HG03521 (cell line): Measurements from ENCODE around the gene ZNF93.
"Not testable (repeated sequence)": the region's sequence is repeated elsewhere in the genome, so short reads cannot be mapped to it uniquely, and the experiment has no call there.

Experiments used
- ATAC-seq: cut with Tn5 transposase; IDR thresholded peaks from one replicate; pipeline ENCODE4 v1.9.1; 2021; ENCODE audit warnings: mild to moderate bottlenecking, moderate library complexity; ENCODE audit not compliant: unreplicated experiment

The ZNF93 gene

DNA sequence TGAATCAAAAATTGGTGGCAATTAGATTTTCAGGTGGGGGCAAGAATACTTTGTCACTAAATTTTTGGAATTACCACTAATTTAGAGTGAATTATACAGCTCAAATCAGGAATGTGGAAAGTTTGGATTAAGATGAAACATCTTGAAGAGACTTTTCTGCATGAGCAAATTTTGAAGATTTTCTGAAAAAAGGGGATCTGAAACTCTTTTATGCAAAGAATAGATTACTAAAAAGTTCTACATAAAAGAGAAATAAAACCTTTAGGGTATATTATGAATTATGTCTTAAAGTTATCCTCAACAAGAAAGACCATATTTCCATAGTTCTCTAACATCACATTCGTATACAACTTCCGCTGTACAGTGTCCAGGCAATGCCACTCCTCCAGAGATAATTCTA lies 36.7 kb downstream of the ZNF93 start:
- no peak for ATAC-seq

DNA sequence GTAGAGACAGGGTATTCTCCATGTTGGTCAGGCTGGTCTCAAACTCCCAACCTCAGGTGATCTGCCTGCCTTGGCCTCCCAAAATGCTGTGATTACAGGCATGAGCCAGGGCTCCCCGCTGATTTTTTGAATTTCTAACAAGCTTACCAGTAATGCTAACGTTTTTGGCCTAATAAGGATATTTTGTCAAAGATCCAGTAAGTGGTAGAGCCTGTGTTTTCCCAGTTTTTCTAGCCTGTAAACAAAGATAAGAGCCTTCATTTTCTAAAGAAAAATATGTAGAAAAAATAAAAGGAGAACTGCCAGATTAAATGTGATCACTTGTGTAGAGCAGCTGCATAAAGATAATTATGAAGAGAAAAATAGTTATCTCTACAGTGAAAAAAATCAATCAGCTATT lies 37.7 kb downstream of the ZNF93 start:
- no peak for ATAC-seq

DNA sequence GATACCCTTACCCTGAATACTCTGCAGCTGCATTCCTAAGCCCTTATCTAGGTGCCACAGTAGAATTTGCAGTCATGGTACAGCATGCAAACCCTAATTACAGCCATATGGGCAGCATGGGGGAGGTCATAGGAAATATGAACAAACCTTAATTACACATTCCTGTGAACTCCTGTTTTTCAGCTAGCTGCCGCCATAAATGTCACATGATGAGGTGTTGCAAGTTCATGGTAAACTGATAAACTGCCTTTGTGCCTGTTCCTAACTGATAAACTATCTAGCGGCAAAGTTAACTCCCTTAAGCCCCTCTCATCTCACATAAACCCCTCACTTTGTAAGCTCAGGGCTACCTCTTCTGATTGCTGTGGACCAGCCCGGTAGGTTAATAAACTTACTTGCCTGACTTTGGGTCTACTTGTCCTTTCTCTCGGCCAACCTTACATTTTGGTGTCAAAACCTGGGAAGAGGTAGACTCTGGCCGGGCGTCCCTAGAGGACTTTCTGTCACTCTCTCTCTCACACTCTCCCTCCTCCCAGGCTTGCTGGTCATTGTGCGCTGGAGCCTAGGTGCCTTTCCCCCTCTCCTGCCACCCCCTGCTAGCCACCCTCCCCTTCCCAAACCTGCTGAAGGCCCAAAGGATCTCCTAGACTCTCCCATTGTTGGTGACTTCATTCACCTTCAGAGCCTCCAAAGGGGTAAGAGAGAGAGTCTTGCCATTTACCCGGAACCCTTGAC lies 43.3 kb downstream of the ZNF93 start:
- ATAC-seq = no peak

DNA sequence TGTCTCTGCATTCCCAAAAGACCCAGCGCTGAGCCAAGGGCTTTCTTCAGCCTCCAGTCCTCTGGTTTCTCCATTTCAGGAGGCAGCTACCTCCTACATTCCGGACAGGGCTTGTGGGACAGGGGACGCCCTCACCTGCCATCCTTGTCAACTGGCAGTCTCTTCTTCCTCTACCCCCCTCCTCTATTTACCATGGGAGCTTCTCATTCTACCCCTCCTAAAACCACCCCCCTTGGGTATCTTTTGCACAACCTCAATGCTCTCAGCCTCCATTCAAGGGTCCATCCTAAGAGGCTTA lies 43.8 kb downstream of the ZNF93 start:
- ATAC-seq = no peak

DNA sequence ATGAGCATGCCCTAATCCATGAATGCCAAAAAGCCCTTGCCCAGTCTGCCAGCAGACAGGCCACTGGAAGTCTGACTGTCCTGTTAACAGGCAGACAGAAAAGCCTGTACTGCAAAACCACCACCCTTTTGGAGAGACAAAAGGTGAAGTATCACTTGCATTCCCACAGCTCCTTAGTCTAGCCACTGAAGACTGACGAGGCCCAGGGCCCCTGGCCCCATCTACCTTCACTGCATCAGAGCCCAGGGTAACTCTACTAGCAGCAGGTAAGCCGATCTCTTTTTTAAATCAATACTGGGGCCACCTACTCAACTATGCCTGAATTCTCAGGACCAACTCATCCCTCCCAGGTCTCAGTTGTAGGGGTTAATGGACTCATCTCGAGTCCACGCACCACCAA lies 45.5 kb downstream of the ZNF93 start:
- no peak for ATAC-seq

DNA sequence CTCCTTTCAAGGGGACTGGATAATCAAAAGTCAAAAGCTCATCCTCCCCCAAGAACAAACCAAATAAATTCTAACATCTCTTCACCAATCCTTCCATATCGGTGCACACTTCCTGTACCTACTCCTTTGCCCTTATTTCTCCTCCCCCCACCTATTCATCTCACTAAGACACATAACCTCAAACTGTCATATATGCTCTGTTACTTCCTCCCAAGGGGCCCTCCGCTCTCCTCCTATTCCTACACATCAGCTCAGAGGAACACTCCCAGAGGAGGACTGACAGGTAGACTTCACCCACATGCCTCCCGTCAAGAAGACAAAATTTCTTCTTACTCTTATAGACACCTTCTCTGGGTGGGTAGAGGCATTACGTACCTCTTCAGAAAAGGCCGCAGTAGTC lies 48.1 kb downstream of the ZNF93 start:
- no peak for ATAC-seq

DNA sequence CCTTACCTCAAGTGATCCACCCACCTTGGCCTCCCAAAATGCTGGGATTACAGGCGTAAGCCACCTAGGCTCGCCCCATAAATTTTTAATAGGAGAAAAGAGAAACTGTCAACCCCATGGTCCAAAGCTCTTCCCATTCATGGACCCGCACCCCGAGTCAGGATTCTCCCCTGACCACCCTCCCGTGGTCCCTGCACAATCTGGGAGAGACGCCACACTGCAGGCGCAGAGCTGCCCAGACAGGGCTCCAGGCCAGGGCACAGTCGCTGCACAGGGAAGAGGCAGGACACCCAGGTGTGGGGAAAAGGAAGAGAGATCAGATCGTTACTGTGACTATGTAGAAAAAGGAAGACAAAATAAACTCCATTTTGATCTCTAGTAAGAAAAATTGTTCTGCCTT lies 54.5 kb downstream of the ZNF93 start:
- ATAC-seq = no peak

DNA sequence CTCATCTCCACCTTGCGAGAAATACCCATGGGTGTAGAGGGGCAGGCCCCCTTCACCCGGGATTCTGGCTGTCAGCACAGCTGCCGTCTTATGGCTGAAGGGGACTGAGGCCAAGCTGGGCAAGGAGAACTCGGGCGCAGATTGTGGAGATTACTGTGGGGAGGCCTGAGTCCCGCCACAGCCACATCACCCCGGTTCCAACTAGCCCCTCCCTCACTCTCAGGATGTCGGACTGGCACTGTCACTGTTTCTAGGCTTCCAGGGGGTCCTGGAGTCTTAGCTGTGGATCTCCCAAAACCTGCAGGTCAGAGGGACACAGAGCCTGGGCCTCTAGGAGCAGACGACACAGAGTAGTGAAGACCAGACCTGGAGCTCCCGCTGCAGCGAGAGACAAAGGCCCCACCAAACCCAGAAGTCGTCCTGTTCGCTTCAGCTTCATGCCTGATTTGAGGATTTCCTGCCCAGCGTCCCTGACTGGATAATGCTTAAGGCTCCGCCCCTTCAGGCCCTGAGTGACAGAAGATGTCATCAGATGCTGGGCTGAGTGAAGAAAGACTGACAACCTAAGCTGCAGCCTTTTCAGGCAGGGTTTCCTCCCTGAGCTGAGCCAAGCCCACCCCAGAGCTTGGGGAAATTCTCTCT lies 55.8 kb downstream of the ZNF93 start:
- no peak for ATAC-seq

DNA sequence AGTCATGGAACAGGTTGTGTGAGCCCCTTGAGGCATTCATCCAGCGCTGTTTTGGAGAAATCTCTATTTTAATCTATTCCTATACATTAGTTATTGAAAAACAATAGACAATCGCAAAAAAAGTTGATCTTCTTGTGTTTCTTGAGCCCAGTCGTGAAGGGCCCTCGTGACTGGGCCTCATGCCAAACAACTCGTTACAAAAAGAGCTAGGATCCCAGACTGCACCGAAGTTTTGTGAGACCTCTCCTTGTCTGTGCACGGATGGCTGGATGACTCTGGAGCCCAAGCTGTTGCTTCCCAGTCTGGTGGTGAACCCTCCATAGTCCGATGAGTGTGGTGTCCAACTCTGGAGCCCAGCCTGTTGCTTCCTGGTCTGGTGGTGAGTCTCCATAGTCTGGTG lies 57.0 kb downstream of the ZNF93 start:
- ATAC-seq = not testable (repeated sequence)

DNA sequence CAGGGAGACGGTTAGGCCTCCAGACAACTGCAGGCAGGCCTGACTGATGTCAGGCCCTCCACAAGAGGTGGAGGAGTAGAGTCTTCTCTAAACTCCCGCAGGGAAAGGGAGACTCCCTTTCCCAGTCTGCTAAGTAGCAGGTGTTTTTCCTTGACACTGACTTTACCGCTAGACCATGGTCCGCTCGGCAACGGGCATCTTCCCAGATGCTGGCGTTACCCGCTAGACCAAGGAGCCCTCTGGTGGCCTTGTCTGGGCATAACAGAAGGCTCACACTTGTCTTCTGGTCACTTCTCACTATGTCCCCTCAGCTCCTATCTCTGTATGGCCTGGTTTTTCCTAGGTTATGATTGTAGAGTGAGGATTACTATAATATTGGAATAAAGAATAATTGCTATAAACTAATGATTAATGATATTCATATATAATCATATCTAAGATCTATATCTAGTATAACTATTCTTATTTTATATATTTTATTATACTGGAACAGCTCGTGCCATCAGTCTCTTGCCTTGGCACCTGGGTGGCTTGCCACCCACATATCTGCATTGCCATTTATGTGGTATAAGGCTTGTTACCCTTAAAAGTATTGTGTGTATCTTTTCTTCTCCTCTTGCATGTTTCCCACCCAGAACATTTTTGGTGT lies 58.5 kb downstream of the ZNF93 start:
- ATAC-seq = not testable (repeated sequence)

DNA sequence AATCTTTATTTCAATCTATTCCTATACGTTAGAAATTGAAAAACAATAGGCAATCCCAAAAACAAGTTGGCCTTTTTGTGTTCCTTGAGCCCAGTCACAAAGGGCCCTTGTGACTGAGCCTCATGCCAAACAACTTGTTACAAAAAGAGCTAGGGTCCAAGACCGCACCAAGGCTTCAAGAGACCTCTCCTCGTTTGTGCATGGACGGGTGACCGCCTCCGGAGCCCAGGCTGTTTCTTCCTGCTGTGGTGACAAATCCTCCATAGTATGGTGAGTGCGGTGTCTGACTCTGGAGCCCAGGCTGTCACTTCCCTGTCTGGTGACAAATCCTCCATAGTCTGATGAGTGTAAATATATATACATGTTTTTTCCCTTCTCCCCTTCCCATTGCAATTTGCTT lies 63.7 kb downstream of the ZNF93 start:
- ATAC-seq = no peak

DNA sequence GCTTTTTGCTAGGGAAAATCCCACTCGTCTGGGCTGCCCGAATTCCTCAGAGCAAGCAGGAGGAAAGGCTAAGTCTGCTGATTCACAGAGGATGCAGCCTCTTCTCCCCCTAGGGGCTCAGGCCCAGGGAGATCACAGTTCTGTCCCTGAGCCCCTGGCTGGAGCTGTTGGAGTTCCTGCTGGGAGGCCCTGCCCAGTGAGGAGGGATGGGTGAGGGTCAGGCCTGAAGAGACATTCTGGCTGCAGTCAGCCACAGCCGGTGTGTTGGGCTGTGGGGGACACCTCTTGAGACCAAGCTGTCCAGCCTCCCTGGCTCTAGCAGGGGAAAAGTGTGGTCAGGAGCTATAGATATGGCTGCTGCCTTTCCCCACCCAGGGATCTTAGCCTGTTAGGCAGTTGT lies 65.4 kb downstream of the ZNF93 start:
- not testable (repeated sequence) for ATAC-seq

DNA sequence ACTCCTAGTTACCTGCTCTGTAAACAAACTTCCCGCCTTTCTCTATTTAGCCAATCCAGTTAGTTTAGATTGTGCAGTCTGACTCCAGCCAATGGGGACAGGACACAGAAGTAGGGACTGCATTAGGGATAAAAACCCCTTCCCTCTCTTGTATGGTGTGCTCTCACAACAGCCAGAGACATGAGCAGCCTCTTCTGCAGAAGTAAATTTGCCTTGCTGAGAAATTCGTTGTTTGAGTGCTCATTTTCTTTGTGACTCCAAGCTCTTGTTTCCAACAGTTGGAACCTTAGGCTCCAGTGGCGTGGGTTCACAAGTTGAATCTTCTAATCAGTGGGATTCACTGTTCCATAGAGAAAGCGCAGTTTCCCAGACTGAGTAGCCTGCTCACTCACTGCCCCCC lies 66.1 kb downstream of the ZNF93 start:
- ATAC-seq = no peak
